ENCODE data around the gene MARCHF10.
"Not testable (repeated sequence)": the region's sequence is repeated elsewhere in the genome, so short reads cannot be mapped to it uniquely, and the experiment has no call there.

MARCHF10 gene, protein sequence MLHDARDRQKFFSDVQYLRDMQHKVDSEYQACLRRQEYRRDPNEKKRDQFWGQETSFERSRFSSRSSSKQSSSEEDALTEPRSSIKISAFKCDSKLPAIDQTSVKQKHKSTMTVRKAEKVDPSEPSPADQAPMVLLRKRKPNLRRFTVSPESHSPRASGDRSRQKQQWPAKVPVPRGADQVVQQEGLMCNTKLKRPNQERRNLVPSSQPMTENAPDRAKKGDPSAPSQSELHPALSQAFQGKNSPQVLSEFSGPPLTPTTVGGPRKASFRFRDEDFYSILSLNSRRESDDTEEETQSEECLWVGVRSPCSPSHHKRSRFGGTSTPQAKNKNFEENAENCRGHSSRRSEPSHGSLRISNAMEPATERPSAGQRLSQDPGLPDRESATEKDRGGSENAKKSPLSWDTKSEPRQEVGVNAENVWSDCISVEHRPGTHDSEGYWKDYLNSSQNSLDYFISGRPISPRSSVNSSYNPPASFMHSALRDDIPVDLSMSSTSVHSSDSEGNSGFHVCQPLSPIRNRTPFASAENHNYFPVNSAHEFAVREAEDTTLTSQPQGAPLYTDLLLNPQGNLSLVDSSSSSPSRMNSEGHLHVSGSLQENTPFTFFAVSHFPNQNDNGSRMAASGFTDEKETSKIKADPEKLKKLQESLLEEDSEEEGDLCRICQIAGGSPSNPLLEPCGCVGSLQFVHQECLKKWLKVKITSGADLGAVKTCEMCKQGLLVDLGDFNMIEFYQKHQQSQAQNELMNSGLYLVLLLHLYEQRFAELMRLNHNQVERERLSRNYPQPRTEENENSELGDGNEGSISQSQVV

DNA sequence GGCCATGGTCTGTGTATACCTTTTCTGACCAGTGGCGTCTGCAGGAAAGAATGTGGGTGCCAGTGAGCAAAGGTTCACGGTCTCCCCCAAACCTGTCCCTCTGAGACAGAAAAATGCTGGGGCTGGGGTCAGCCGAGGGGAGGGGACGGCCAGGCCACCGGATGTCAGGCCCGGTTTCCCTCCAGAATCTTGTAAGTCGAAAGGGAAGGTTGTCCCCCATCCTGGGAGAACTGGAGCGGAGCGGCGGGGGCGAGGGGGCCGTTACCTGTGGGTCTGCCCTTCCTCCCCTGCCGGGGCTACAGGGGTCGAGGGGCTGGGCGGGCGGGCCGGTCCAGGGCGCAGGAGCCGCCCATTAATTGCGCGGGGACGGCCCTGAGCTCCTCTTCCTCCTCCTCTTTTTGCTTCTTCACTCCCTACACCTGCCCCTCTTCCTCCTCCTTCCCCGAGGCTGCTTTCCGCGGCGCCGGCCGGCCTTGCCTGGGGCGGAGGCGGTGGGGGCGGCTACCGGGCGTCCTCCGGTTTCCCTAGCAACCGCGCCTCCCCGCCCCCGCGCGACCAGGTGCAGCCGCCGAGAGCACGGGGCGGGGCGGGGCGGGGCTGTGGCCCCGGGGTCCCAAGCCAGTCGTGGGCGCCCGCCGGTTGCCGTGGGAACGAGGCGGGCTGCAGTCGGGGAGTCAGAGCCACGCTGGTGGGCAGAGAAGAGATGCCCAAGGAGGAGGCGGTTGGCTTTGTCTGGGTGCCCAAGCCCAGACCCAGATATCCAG is at the start of gene MARCHF10:
TSS of gene MARCHF10 (minus strand) at position 503 of the 764 bp plus-strand sequence. CDS start 6,579 bp downstream, outside the sequence.
- DNase-seq (ENCODE audit: low spot score): no peak
- H3K27ac ChIP-seq: no peak within 1 kb of the TSS
- no peak for TF ChIP-seq CTCF (IDR thresholded peaks at IDR 0.05)

DNA sequence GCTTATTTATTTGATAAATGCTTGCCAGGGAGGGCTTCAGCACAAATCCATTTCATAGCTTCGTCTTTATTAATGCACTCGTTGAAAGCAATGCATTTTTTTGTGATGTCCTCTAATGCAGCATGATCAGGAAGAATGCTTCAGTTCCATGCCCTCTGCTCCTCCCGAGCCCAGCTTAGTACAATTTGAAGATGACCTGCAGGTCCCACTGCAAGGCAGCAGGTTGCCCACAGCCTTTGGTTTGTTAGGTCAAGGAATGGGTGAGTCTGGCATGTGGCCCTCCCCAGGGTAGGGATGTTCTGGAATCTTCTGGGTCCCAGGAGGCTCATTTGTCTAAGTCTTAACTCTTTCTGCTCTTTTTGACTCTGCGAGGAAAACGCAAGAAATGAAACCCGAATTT is 49.4 kb upstream of the MARCHF10 start:
- Histone ChIP-seq H3K4me3 (no peak overlapping the region), H3K27ac (no peak overlapping the region)
- peak; percentile 68 for DNase-seq (ENCODE audit: low spot score)
- no peak for TF ChIP-seq CTCF (IDR thresholded peaks at IDR 0.05)

More for the DNA sequence above, at the start of gene MARCHF10:
- H3K4me3 ChIP-seq: peak within 1 kb of the TSS; percentile 48

DNA sequence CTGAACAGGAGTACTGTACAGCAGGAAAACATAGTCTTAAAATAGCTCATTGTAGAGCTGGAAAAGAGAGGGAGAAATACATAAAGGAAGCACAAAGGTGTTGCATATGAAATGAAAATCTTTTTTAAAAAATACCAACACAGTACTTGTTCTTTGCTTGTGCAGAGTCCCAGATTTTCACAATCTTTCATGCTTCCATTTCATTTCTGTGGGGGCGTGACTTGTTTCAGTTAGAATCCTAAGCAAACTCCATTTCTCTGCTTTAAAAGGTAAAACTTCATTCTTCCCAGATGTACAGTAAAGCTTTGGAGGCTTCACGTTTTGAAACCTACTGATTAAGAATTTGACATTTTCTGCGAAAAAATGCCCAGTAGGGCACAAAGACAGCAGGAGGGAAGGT is 48.5 kb upstream of the MARCHF10 start:
- no peak for TF ChIP-seq CTCF (IDR thresholded peaks at IDR 0.05)
- no peak overlapping the region for H3K4me3 ChIP-seq
- no peak for DNase-seq (ENCODE audit: low spot score)
- H3K27ac ChIP-seq: no peak overlapping the region

GRCh38 chr17:62855156-62855555 is 47.0 kb upstream of the MARCHF10 start:
- no peak for TF ChIP-seq CTCF (IDR thresholded peaks at IDR 0.05)
- Histone ChIP-seq H3K27ac (no peak overlapping the region), H3K4me3 (no peak overlapping the region)
- DNase-seq (ENCODE audit: low spot score): peak; percentile 19

DNA sequence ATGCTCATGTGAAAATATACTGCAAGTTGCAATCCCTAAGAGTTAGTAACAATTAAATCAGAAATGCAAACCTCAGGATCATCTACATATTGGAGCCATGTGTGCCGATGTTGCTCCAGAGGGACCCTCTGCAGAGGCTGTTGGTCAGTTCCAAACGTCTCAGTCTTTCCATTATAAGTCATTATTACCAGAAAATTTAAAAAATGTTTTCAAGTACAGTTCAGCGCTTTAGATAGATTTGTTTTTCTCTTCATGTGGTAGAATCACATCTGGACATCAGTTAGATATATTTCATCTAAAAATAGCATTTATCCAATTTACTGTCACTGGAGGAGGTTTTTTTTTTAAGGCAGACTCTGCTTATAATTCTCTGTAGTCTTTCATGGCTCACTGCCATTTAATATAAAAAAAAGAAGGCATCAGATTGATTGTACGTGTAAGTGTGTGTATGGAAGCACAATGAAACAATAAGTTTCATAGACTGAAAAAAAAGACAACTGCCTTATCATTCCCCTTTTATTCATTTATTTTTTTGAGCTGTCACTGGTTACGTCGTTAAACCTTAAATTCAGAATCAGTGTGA is 46.1 kb upstream of the MARCHF10 start:
- DNase-seq (ENCODE audit: low spot score): no peak
- no peak overlapping the region for H3K4me3 ChIP-seq
- no peak overlapping the region for H3K27ac ChIP-seq
- no peak for TF ChIP-seq CTCF (IDR thresholded peaks at IDR 0.05)

DNA sequence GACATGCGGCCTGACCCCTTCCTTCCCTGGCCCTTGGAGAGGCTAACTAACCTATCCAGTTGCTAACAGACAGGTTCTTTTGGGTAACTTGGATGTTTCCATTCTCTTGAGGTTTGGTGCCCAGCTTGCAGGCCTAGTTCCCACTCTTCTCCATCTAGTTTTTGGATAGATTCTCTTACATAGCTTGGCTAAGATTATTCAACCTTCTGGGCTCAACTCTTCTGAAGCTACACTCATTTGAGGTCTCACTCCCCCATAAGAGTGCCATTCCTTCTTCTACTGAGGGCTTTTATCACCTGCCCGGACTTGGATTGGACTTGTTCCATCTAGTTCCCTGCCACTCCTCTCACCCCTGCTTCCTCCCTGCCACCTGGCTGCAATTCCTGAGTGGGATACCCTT is 44.1 kb upstream of the MARCHF10 start:
- Histone ChIP-seq H3K27ac (no peak overlapping the region), H3K4me3 (no peak overlapping the region)
- no peak for TF ChIP-seq CTCF (IDR thresholded peaks at IDR 0.05)
- DNase-seq (ENCODE audit: low spot score): peak; percentile 3

DNA sequence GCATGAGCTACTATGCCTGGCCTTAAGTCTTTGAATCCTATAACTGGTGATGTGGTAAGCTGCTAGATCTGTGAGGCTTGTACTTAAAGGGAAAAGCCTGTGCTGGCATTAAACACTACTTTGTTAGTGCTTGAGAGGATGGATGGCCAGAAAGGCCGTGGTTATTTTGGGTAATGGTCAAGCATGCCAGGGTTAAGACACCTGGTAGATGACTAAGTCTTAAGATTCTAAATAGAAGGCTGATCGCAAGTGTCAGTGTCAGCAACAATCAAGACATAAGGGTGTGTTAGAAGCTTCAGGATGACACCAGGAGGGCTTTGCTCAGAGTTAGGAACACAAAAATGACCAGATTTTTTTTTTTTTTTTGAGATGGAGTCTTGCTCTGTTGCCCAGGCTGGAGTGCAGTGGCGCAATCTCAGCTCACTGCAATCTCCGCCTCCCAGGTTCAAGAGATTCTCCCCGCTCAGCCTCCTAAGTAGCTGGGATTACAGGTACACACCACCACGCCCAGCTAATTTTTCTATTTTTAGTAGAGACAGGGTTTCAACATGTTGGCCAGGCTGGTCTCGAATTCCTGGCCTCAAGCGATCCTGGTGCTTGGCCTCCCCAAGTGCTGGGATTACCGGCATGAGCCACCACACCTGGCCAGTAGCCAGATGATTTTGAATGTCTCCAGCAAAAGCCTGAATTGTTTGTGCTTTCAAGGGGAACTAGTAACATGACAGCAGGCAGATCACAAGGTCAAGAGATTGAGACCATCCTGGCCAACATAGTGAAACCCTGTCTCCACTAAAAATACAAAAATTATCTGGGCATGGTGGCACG is 41.7 kb upstream of the MARCHF10 start:
- H3K4me3 ChIP-seq; DNase-seq (ENCODE audit: low spot score); H3K27ac ChIP-seq: not testable (repeated sequence)
